ENCODE data around the gene GRM2. TPM values are rescaled to one million over a fixed set of nuclear protein-coding genes. Genes with fewer than 3 reads are reported as not detected.

Gene GRM2
- total and polyA plus RNA-seq, 2 experiments from 2014 or later, result 0.27 TPM; not detected in 1

- Histone ChIP-seq H2AFZ (no peak overlapping the region), H3K9me3 (ENCODE audit: low read depth) (no peaks in the 10 kb centered on the region), H3K9me2 (replicated peaks; ENCODE audit: insufficient read depth) (no peaks in the 10 kb centered on the region), H3K27ac (no peak overlapping the region), H3K79me2 (peaks cover 21% of the 10 kb centered on the region), H3K4me2 (no peak overlapping the region), H3K4me1 (ENCODE audit: insufficient read depth) (peaks cover 9% of the 10 kb centered on the region), H3K4me3 (no peak overlapping the region), H3K36me3 (replicated peaks; ENCODE audit: insufficient read depth, low read depth) (no peaks in the 10 kb centered on the region), H4K20me1 (ENCODE audit: insufficient read depth, poor library complexity, severe bottlenecking) (no peaks in the 10 kb centered on the region), H3K27me3 (no peaks in the 10 kb centered on the region)
- DNase-seq (ENCODE audit: low spot score), result no peak
- 97% methylated on average over 3 of the region's 3 CpGs for WGBS (ENCODE audit: low lambda C conversion rate, missing lambda C conversion rate)
- no peak for TF ChIP-seq EZH2 (IDR thresholded peaks at IDR 0.05; ENCODE audit: borderline replicate concordance)
- TF ChIP-seq CTCF (IDR thresholded peaks at IDR 0.05; ENCODE audit: poor library complexity), result no peak
- TF ChIP-seq EZH2phosphoT487 (IDR thresholded peaks at IDR 0.05; ENCODE audit: low read depth, severe bottlenecking, unreplicated experiment), result no peak
Measured at GRCh38 chr3:51677358-51677757, 29.5 kb upstream of the GRM2 start.

- no peaks in the 10 kb centered on the region for H3K36me3 ChIP-seq (replicated peaks; ENCODE audit: insufficient read depth, low read depth)
- H3K9me3 ChIP-seq (ENCODE audit: low read depth), result no peaks in the 10 kb centered on the region
- WGBS (ENCODE audit: low lambda C conversion rate, missing lambda C conversion rate), result 92% methylated on average over 1 of the region's 1 CpG
Measured at GRCh38 chr3:51678186-51678585, 28.7 kb upstream of the GRM2 start.

GRCh38 chr3:51678641-51679040 lies 28.2 kb upstream of the GRM2 start:
- H3K4me1 ChIP-seq (ENCODE audit: insufficient read depth), result peaks cover 4% of the 10 kb centered on the region
- no peaks in the 10 kb centered on the region for H4K20me1 ChIP-seq (ENCODE audit: insufficient read depth, poor library complexity, severe bottlenecking)
- H3K79me2 ChIP-seq, result peaks cover 11% of the 10 kb centered on the region
- DNase-seq (ENCODE audit: low spot score), result no peak
- no peaks in the 10 kb centered on the region for H3K9me3 ChIP-seq (ENCODE audit: low read depth)
- H3K4me3 ChIP-seq, result no peak overlapping the region
- no peak overlapping the region for H2AFZ ChIP-seq
- no peak for TF ChIP-seq EZH2 (IDR thresholded peaks at IDR 0.05; ENCODE audit: borderline replicate concordance)
- TF ChIP-seq CTCF (IDR thresholded peaks at IDR 0.05; ENCODE audit: poor library complexity), result no peak
- TF ChIP-seq EZH2phosphoT487 (IDR thresholded peaks at IDR 0.05; ENCODE audit: low read depth, severe bottlenecking, unreplicated experiment), result no peak
- H3K9me2 ChIP-seq (replicated peaks; ENCODE audit: insufficient read depth), result no peaks in the 10 kb centered on the region
- H3K4me2 ChIP-seq, result no peak overlapping the region
- H3K27me3 ChIP-seq, result no peaks in the 10 kb centered on the region
- H3K27ac ChIP-seq, result no peak overlapping the region
- no peaks in the 10 kb centered on the region for H3K36me3 ChIP-seq (replicated peaks; ENCODE audit: insufficient read depth, low read depth)
- 88% methylated on average over 2 of the region's 2 CpGs for WGBS (ENCODE audit: low lambda C conversion rate, missing lambda C conversion rate)

More at GRCh38 chr3:51678186-51678585, 28.7 kb upstream of the GRM2 start:
- Histone ChIP-seq H3K4me1 (ENCODE audit: insufficient read depth) (peaks cover 9% of the 10 kb centered on the region), H3K9me2 (replicated peaks; ENCODE audit: insufficient read depth) (no peaks in the 10 kb centered on the region), H3K79me2 (peaks cover 13% of the 10 kb centered on the region), H3K4me2 (no peak overlapping the region), H3K27me3 (no peaks in the 10 kb centered on the region), H4K20me1 (ENCODE audit: insufficient read depth, poor library complexity, severe bottlenecking) (no peaks in the 10 kb centered on the region), H3K27ac (no peak overlapping the region), H3K4me3 (no peak overlapping the region), H2AFZ (no peak overlapping the region)
- no peak for TF ChIP-seq CTCF (IDR thresholded peaks at IDR 0.05; ENCODE audit: poor library complexity)
- no peak for TF ChIP-seq EZH2 (IDR thresholded peaks at IDR 0.05; ENCODE audit: borderline replicate concordance)
- no peak for TF ChIP-seq EZH2phosphoT487 (IDR thresholded peaks at IDR 0.05; ENCODE audit: low read depth, severe bottlenecking, unreplicated experiment)
- no peak for DNase-seq (ENCODE audit: low spot score)

- no peak overlapping the region for H3K4me3 ChIP-seq
- H3K4me1 ChIP-seq (ENCODE audit: insufficient read depth), result peaks cover 4% of the 10 kb centered on the region
- no peak overlapping the region for H3K27ac ChIP-seq
- no peaks in the 10 kb centered on the region for H3K27me3 ChIP-seq
- no peaks in the 10 kb centered on the region for H4K20me1 ChIP-seq (ENCODE audit: insufficient read depth, poor library complexity, severe bottlenecking)
- H3K9me3 ChIP-seq (ENCODE audit: low read depth), result no peaks in the 10 kb centered on the region
- H2AFZ ChIP-seq, result no peak overlapping the region
- no peak for TF ChIP-seq EZH2phosphoT487 (IDR thresholded peaks at IDR 0.05; ENCODE audit: low read depth, severe bottlenecking, unreplicated experiment)
- TF ChIP-seq EZH2 (IDR thresholded peaks at IDR 0.05; ENCODE audit: borderline replicate concordance), result no peak
- no peak for TF ChIP-seq CTCF (IDR thresholded peaks at IDR 0.05; ENCODE audit: poor library complexity)
- H3K4me2 ChIP-seq, result no peak overlapping the region
- no peaks in the 10 kb centered on the region for H3K9me2 ChIP-seq (replicated peaks; ENCODE audit: insufficient read depth)
- DNase-seq (ENCODE audit: low spot score), result no peak
- H3K79me2 ChIP-seq, result peaks cover 6% of the 10 kb centered on the region
- WGBS (ENCODE audit: low lambda C conversion rate, missing lambda C conversion rate), result 96% methylated on average over 4 of the region's 4 CpGs
- no peaks in the 10 kb centered on the region for H3K36me3 ChIP-seq (replicated peaks; ENCODE audit: insufficient read depth, low read depth)
Measured at GRCh38 chr3:51679318-51679717, 27.6 kb upstream of the GRM2 start.

Measured in hepatocyte (in vitro differentiated cells).